NCI-H446 (cell line): ENCODE measurements around the gene ERCC2.

Experiments
- DNase-seq, 2 experiments: peaks; one replicate each; lab custom pipeline; 2025; lab: John Stamatoyannopoulos, UW

The ERCC2 gene

GRCh38 chr19:45401815-45402214 lies 31.4 kb upstream of the ERCC2 start:
- no peak for DNase-seq

DNA sequence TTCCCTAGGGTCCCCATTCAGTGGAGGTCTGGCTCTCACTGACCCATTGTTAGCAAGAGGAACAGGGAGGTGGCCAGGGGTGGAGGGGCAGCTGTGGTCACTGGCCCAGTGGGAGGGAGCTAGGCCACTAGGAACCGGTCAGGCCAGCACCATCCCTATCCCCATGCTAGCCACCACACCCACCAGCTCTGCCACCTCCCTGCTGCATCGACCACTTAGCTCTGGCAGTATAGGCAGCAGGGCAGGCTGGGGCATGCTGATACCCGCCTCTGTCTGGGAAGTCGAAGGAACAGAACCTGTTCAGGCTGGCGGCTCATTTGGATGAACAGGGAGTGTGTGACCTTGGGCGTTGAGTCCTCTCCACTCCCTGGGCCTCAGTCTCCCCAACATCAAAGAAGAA lies 29.8 kb upstream of the ERCC2 start:
- no peak for DNase-seq

DNA sequence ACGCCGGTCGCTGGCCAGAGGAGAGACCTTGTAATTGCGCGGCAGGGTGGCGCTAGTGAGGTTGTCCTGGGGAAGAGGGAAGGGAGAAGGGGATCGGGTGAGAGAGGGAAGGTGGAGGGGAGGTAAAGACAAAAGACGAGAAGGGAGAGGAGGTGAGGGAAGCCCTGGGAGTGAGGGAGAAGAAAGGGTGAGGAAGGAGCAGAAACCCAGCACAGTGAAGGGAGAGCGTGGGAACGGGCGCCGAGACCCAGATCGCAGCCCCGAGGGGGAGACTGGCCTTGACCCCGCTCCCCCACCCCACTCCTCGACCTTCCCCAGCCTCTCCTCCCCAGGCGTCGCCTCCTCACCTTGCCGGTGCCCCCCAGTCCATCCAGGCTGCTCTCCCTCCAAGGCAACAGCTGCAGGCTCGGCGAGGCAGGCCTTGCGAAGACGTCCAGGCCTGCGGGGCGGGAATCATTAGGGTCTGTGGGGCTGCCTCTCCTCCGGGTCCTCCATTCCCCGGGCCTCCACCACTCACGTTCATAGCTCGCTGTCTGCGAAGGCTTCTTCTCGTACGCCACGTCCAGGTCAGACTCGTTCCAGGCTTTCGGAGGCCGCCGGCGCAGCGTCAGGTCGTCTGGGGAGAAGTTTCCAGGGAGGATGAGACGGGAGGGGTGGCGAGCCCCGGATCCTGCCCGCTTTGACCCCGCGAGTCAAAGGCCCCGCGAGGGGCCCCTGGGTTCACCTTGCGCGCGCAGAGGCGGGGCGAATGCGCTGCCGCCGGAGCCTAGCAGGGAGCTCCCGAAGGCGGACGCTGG lies 25.6 kb upstream of the ERCC2 start:
- DNase-seq: no peak

DNA sequence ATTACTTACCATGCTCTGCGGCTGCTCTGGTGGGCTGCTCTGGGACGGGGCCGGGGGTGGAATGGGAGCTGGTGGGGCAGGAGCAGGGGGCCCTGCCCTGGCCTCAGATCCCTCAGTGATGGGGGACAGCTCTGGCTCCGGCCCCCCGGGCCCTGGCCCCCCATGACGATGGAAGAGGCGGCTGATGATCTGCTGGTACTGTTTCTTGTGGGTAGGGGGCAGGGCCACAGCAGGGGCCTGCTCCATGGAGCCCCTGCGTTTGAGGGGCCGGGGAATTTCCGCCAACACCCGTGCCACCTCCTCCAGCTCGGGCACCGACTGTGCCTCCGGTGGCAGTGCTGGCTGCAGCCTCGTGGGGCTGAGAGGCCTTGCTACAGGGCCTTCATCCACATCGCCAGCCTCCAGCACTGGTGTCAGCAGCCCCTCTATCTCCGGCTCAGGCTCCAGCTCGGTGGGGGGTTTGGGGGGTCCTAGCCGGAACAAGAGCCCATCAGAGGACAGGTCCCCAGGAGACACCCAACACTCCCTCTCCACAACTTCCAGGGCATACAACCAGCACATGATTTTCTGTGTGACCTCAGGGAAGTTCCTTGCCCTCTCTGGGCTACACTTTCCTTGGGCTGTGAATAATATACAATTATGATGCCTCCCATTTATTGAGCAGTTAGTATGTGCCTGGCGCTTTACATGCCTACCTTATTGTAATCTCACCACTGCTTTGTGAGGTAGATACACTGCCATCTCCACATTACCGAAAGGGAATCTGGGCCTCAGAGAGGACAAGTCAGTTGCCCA lies 21.7 kb upstream of the ERCC2 start:
- DNase-seq: no peak

- peak in 1 of 2 experiments; percentile 35 for DNase-seq
Observed at GRCh38 chr19:45391346-45391745, 21.0 kb upstream of the ERCC2 start.

GRCh38 chr19:45385392-45386221 lies 15.2 kb upstream of the ERCC2 start:
- DNase-seq: no peak

- DNase-seq: no peak
Observed at GRCh38 chr19:45382426-45382825, 12.1 kb upstream of the ERCC2 start.

- DNase-seq: no peak
Observed at GRCh38 chr19:45380107-45380506, 9.7 kb upstream of the ERCC2 start.

DNA sequence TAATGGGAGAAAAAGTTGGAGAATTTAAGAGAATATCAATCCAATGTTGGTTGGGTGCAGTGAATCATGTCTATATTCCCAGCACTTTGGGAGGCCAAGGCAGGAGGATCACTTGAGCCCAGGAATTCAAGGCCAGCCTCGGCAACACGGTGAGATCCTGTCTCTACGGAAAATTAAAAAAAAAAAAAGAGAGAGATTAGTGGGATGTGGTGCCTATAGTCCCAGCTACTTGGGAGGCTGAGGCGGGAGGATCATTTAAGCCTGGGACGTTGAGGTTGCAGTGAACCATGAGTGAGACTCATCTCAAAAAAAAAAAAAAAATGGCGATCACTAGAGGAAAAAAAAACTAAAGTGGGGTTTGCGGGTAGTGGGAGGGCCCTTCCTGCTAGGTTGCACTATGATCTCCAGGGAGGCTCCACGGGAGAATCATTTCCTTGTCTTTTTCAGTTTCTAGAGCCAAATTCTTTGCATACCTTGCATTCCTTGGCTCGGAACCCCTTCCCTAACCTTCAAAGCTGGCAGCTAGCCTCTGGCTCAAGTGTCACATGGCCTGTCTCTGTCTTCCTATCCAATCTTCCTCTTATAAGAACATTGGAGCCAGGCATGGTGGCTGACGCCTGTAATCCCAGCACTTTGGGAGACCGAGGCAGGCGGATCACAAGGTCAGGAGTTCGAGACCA lies 5.8 kb upstream of the ERCC2 start:
- DNase-seq: peak; percentile 24 to 78

DNA sequence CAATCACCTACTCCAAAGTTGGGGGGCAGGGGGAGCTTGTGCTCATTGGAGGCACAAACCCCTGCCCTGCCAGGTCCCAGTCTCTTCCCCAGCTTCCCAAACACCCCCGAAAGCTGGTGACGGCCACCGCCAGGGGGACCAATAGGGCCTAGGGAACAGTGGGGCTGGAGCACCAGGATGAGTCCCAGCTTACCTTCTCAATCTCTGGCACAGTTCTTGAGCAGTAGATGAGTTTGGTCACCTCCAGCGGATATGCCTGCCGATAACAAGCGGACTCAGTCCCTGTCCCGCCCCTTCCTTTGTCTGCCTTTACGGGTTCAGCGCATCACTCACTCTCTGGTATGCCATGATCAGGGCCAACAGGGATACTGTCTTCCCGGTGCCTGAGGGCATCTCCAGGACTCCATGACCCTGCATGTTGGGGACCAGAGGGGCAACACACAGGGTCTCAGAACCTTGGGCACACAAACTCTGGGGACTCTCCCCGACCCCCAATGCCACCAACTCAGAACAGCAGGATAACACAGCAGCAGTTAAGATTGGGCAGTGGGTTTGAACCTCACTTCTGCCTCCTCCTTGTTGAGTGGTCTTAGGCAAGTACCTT lies 1.5 kb downstream of the ERCC2 start:
- no peak for DNase-seq

DNA sequence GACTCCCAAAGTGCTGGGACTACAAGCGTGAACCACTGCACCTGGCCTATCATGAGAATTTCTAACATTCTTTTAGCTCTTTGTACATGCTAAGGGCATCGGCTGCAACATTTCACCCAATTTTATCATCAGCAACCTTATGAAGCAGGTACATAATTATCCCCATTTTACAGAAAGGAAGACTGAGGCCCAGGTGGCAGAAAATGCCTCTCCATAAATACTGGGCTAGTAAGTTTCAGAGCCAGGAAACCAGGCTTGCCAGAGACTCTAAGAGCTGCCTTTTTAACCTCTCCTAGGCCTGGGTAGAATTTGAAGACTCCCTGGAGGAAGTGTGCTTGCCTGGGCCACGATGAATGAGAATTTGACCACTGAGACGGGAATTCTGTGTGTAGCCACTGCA lies 2.2 kb downstream of the ERCC2 start:
- no peak for DNase-seq

DNA sequence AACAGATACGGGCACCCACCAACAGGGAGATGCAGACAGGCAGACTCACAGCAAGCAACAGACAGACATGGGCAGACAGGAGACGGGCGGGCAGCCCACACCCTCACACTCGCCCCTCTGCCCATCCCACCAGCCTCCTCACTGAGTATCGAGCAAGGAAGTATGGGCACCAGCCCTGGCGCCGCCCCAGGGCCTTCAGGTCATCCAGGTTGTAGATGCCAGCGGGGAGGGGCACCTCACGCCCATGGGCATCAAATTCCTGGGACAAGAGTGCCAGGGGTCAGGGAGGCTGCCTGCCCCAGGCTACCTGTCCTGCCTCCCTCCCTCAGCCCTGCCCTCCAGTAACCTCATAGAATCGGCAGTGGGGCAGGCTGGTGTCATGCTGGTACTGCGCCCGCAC lies 5.7 kb downstream of the ERCC2 start:
- no peak for DNase-seq

DNA sequence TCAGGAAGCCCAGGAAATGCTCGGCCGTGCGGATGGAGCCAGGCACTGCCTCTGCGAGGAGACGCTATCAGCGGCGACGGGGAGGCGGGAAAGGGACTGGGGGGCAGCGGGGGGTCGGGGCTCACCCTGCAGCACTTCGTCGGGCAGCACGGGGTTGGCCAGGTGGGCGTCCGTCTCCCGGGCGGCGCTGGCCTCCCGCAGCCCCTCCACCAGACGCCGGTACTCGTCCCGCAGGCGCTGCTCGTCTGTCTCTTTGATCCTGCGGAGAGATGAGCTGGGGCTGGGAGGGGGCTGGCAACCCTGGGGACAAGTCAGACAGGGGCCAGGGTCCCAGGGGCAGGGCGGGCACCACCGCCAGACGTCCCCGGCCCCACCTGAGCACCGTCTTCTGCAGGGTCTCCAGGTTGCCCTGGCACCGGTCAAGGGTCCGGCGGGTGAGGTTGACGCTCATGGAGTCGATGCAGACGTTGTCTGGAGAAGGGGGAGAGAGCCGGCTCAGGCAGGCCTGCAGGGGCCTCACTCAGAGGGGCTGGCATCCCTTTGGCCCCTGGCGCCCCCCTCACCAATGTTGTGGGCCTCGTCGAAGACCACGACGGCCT lies 6.4 kb downstream of the ERCC2 start:
- no peak for DNase-seq

DNA sequence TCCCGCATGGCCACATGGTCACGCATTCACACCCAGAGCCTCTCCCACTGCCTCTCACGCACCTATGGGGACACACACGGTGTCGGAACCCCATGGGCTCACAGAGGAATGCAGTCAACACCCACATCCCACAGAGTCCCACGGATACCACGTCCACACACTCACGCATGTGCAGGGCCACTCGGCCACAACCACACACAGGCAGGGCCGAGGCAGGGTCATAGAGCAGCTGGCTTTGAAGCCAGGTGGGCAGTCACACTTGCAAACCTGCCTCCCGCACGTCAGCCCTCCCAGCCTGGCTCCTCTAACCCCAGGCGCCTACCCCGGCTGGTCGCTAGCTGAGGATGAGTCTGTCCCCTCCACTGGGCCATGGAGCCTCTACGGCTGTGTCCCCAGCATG lies 8.1 kb downstream of the ERCC2 start:
- no peak for DNase-seq

DNA sequence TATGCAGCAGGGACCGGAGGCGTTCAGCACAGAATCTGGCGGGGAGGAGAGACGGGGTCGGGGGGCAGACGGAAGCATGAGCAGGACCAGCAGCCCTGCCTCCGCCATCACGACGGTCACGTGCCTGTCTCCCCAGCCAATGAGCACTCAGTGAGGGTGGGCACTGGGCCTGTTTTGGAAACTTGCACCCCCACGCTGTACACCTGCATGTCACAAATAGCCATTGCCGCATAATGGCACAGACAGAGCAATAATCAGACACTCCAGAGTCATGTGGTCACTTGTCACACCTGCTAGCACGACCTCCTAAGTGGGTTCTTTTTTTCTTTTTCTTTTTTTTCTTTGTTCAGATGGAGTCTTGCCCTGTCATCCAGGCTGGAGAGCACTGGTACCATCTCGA lies 8.8 kb downstream of the ERCC2 start:
- DNase-seq: no peak

DNA sequence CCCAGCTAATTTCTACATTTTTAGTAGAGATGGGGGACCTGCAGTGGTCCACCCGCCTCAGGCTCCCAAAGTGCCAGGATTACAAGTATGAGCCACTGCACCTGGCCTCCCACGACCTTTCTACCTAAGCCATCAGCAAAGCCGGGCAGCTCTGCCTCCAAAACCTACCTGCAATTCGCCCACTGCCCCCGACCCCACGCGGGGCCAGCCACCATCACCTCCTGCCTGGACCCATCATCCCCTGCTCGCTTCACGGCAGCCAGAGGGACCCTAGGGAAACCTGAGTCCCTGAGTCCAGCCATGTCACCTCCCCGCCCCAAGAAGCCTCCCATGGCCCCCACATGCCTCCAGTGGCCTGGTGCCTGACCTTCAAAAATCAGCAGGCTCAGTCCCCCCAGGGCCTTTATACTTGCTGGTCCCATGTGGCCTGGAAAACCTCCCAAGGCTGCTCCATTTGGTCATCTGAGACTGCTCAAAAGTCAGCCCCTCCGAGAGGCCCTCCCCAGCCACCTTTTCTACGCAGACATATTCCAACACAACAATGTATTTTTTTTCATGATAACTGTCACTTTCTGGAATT lies 12.1 kb downstream of the ERCC2 start:
- no peak for DNase-seq

- no peak for DNase-seq
Observed at GRCh38 chr19:45357445-45357783, 13.0 kb downstream of the ERCC2 start.

- no peak for DNase-seq
Observed at GRCh38 chr19:45356760-45357444, 13.5 kb downstream of the ERCC2 start.

DNA sequence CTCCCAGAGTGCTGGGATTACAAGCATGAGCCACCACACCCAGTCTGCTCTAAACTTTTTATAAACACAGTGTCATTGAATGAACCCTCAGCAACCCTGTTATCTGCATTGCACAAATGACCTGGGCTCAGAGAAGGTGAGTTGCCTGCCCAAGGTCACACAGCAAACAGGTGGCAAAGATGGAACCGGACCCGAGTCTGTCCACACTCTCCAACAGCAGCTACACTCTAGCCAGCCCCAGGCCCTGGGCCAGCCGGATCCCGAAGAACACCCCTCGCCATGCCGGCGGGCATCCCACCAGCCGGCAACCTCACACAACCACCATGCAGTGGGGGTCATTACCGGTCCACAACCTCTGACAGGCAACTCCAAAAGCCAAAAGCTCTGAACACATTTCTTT lies 14.5 kb downstream of the ERCC2 start:
- no peak for DNase-seq

DNA sequence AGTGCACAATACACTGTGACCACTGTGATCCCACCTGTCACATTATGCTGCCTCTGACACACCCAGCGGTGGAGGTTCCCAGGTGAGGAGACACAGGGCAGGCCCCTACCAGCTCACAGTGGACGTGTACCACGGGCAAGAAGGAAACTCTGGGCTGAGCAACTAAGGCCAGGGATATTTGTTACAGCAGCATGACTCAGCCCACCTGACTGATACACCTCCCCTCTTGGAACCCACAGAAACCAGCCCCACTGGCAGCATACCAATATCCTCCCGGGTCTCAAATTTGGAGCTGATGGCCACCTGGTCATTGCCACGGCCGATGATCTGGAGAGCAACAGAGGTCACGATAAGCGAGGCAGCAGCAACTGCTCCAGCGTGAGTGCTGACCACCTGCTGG lies 15.0 kb downstream of the ERCC2 start:
- no peak for DNase-seq
